ENCODE data around the gene RSRC1.

Gene RSRC1

GRCh38 chr3:158091531-158091930, 18.4 kb upstream of the RSRC1 start:
- FAIRE-seq (peak; percentile 40), DNase-seq (ENCODE audit: insufficient read length, low spot score) (no peak)
- TF ChIP-seq TAF1 (IDR thresholded peaks at IDR 0.05; ENCODE audit: low read depth, low read length) (no peak), POLR2A (IDR thresholded peaks at IDR 0.05; ENCODE audit: low read depth, low read length) (no peak), SPI1 (IDR thresholded peaks at IDR 0.05; ENCODE audit: low read depth, low read length) (no peak), PAX5 (IDR thresholded peaks at IDR 0.05; ENCODE audit: insufficient read depth, low read length, severe bottlenecking) (no peak), POU2F2 (IDR thresholded peaks at IDR 0.05; ENCODE audit: low read depth, low read length) (no peak), POLR2AphosphoS5 (IDR thresholded peaks at IDR 0.05; ENCODE audit: low read depth, low read length) (no peak)

GRCh38 chr3:158093526-158093925, 16.4 kb upstream of the RSRC1 start:
- FAIRE-seq: no peak
- TF ChIP-seq POLR2A (IDR thresholded peaks at IDR 0.05; ENCODE audit: low read depth, low read length) (no peak), POLR2AphosphoS5 (IDR thresholded peaks at IDR 0.05; ENCODE audit: low read depth, low read length) (no peak), TAF1 (IDR thresholded peaks at IDR 0.05; ENCODE audit: low read depth, low read length) (no peak), POU2F2 (IDR thresholded peaks at IDR 0.05; ENCODE audit: low read depth, low read length) (no peak), PAX5 (IDR thresholded peaks at IDR 0.05; ENCODE audit: insufficient read depth, low read length, severe bottlenecking) (no peak), SPI1 (IDR thresholded peaks at IDR 0.05; ENCODE audit: low read depth, low read length) (no peak)
- no peak for DNase-seq (ENCODE audit: insufficient read length, low spot score)

GRCh38 chr3:158094235-158095110, 15.4 kb upstream of the RSRC1 start:
- FAIRE-seq: no peak
- TF ChIP-seq POU2F2 (IDR thresholded peaks at IDR 0.05; ENCODE audit: low read depth, low read length) (no peak), SPI1 (IDR thresholded peaks at IDR 0.05; ENCODE audit: low read depth, low read length) (no peak), TAF1 (IDR thresholded peaks at IDR 0.05; ENCODE audit: low read depth, low read length) (no peak), PAX5 (IDR thresholded peaks at IDR 0.05; ENCODE audit: insufficient read depth, low read length, severe bottlenecking) (no peak), POLR2AphosphoS5 (IDR thresholded peaks at IDR 0.05; ENCODE audit: low read depth, low read length) (no peak), POLR2A (IDR thresholded peaks at IDR 0.05; ENCODE audit: low read depth, low read length) (no peak)
- no peak for DNase-seq (ENCODE audit: insufficient read length, low spot score)

GRCh38 chr3:158095111-158095813, 14.6 kb upstream of the RSRC1 start:
- FAIRE-seq: no peak
- TF ChIP-seq POLR2AphosphoS5 (IDR thresholded peaks at IDR 0.05; ENCODE audit: low read depth, low read length) (no peak), TAF1 (IDR thresholded peaks at IDR 0.05; ENCODE audit: low read depth, low read length) (no peak), PAX5 (IDR thresholded peaks at IDR 0.05; ENCODE audit: insufficient read depth, low read length, severe bottlenecking) (no peak), POLR2A (IDR thresholded peaks at IDR 0.05; ENCODE audit: low read depth, low read length) (no peak), SPI1 (IDR thresholded peaks at IDR 0.05; ENCODE audit: low read depth, low read length) (no peak), POU2F2 (IDR thresholded peaks at IDR 0.05; ENCODE audit: low read depth, low read length) (no peak)
- no peak for DNase-seq (ENCODE audit: insufficient read length, low spot score)

- TF ChIP-seq POLR2AphosphoS5 (IDR thresholded peaks at IDR 0.05; ENCODE audit: low read depth, low read length): no peak
- no peak for TF ChIP-seq POLR2A (IDR thresholded peaks at IDR 0.05; ENCODE audit: low read depth, low read length)
- TF ChIP-seq POU2F2 (IDR thresholded peaks at IDR 0.05; ENCODE audit: low read depth, low read length): no peak
- no peak for TF ChIP-seq TAF1 (IDR thresholded peaks at IDR 0.05; ENCODE audit: low read depth, low read length)
- TF ChIP-seq PAX5 (IDR thresholded peaks at IDR 0.05; ENCODE audit: insufficient read depth, low read length, severe bottlenecking): no peak
- TF ChIP-seq SPI1 (IDR thresholded peaks at IDR 0.05; ENCODE audit: low read depth, low read length): no peak
- no peak for FAIRE-seq
These were observed 13.8 kb upstream of the RSRC1 start for GRCh38 chr3:158095814-158096704.

GRCh38 chr3:158097081-158097592, 12.8 kb upstream of the RSRC1 start:
- no peak for TF ChIP-seq PAX5 (IDR thresholded peaks at IDR 0.05; ENCODE audit: insufficient read depth, low read length, severe bottlenecking)
- TF ChIP-seq TAF1 (IDR thresholded peaks at IDR 0.05; ENCODE audit: low read depth, low read length): no peak
- no peak for TF ChIP-seq POU2F2 (IDR thresholded peaks at IDR 0.05; ENCODE audit: low read depth, low read length)
- TF ChIP-seq SPI1 (IDR thresholded peaks at IDR 0.05; ENCODE audit: low read depth, low read length): no peak
- no peak for TF ChIP-seq POLR2A (IDR thresholded peaks at IDR 0.05; ENCODE audit: low read depth, low read length)
- no peak for TF ChIP-seq POLR2AphosphoS5 (IDR thresholded peaks at IDR 0.05; ENCODE audit: low read depth, low read length)
- no peak for DNase-seq (ENCODE audit: insufficient read length, low spot score)
- no peak for FAIRE-seq

More at GRCh38 chr3:158095814-158096704, 13.8 kb upstream of the RSRC1 start:
- DNase-seq (ENCODE audit: insufficient read length, low spot score): no peak

- DNase-seq (ENCODE audit: insufficient read length, low spot score): peak; percentile 88
These were observed 12.1 kb upstream of the RSRC1 start for GRCh38 chr3:158097593-158098308.

GRCh38 chr3:158098309-158098639, 11.6 kb upstream of the RSRC1 start:
- no peak for DNase-seq (ENCODE audit: insufficient read length, low spot score)
- FAIRE-seq: no peak
- TF ChIP-seq POU2F2 (IDR thresholded peaks at IDR 0.05; ENCODE audit: low read depth, low read length) (no peak), TAF1 (IDR thresholded peaks at IDR 0.05; ENCODE audit: low read depth, low read length) (no peak), POLR2A (IDR thresholded peaks at IDR 0.05; ENCODE audit: low read depth, low read length) (no peak), SPI1 (IDR thresholded peaks at IDR 0.05; ENCODE audit: low read depth, low read length) (no peak), POLR2AphosphoS5 (IDR thresholded peaks at IDR 0.05; ENCODE audit: low read depth, low read length) (no peak), PAX5 (IDR thresholded peaks at IDR 0.05; ENCODE audit: insufficient read depth, low read length, severe bottlenecking) (no peak)

More at GRCh38 chr3:158097593-158098308, 12.1 kb upstream of the RSRC1 start:
- FAIRE-seq: peak; percentile 100
- TF ChIP-seq POLR2A (IDR thresholded peaks at IDR 0.05; ENCODE audit: low read depth, low read length): no peak
- no peak for TF ChIP-seq SPI1 (IDR thresholded peaks at IDR 0.05; ENCODE audit: low read depth, low read length)
- TF ChIP-seq POLR2AphosphoS5 (IDR thresholded peaks at IDR 0.05; ENCODE audit: low read depth, low read length): no peak
- no peak for TF ChIP-seq TAF1 (IDR thresholded peaks at IDR 0.05; ENCODE audit: low read depth, low read length)
- no peak for TF ChIP-seq POU2F2 (IDR thresholded peaks at IDR 0.05; ENCODE audit: low read depth, low read length)
